ENCODE results near the gene FBRS.

The FBRS gene

GRCh38 chr16:30652005-30652296 is 6.3 kb upstream of the FBRS start:
- peaks cover 44% of the 10 kb centered on the region for H3K36me3 Mint-ChIP-seq (ENCODE audit: low read depth)
- H3K9me3 Mint-ChIP-seq = no peaks in the 10 kb centered on the region
- H3K27ac Mint-ChIP-seq = peak overlapping the region; percentile 80
- DNase-seq (ENCODE audit: low spot score) = no peak
- peaks cover 2% of the 10 kb centered on the region for H3K27me3 Mint-ChIP-seq (ENCODE audit: low read depth)
- peak overlapping the region; percentile 90 for H3K4me3 Mint-ChIP-seq
- H3K4me1 Mint-ChIP-seq (ENCODE audit: low read depth) = peaks cover 35% of the 10 kb centered on the region

GRCh38 chr16:30652718-30653117 is 5.5 kb upstream of the FBRS start:
- Mint-ChIP-seq H3K36me3 (ENCODE audit: low read depth) (peaks cover 44% of the 10 kb centered on the region), H3K4me1 (ENCODE audit: low read depth) (peaks cover 40% of the 10 kb centered on the region), H3K4me3 (peak overlapping the region; percentile 90), H3K27me3 (ENCODE audit: low read depth) (peaks cover 2% of the 10 kb centered on the region), H3K27ac (peak overlapping the region; percentile 80), H3K9me3 (no peaks in the 10 kb centered on the region)
- no peak for DNase-seq (ENCODE audit: low spot score)

DNA sequence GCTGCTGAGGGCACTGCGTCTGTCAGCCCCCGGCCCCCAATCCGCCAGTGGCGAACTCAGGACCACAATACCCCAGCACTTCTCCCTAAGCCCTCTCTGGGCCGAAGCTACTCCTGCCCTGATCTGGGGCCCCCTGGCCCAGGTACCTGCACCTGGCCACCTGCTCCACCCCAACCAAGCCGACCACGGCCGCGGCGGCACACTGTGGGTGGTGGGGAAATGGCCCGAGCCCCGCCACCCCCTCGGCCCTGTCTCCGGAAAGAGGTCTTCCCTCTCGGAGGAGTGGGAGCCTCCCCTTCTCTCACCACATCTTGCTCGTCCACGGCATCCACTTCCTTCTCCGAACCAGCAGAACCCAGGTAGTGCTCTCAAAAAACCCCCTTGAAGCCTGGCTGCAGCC is 3.4 kb upstream of the FBRS start:
- Mint-ChIP-seq H3K36me3 (ENCODE audit: low read depth) (peaks cover 47% of the 10 kb centered on the region), H3K4me3 (no peak overlapping the region), H3K4me1 (ENCODE audit: low read depth) (peaks cover 35% of the 10 kb centered on the region), H3K27ac (no peak overlapping the region), H3K27me3 (ENCODE audit: low read depth) (peaks cover 2% of the 10 kb centered on the region), H3K9me3 (no peaks in the 10 kb centered on the region)
- no peak for DNase-seq (ENCODE audit: low spot score)

DNA sequence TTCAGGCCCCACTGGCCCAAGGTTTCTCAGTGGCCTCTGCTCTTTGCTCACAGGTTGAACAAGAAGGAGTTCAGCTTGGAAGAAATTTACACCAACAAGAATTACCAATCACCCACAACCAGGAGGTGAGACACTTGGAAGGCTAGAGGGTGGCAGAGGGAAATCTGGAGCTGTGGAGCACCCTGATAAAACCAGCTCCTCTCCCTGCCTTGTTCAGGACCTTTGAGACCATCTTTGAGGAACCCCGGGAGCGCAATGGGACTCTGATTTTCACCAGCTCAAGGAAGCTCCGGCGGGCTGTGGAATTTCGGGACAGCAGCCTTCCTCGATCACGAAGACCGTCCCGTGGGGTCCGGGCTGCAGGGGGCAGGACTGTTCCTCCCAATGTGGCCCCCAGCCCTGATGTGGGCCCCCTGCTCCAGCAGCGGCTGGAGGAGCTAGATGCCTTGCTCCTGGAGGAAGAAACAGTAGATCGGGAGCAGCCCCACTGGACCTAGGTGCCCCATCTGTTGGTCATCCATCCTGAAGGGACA is 2.4 kb upstream of the FBRS start:
- Mint-ChIP-seq H3K4me1 (ENCODE audit: low read depth) (peaks cover 33% of the 10 kb centered on the region), H3K36me3 (ENCODE audit: low read depth) (peaks cover 49% of the 10 kb centered on the region), H3K27ac (no peak overlapping the region), H3K27me3 (ENCODE audit: low read depth) (no peaks in the 10 kb centered on the region), H3K9me3 (no peaks in the 10 kb centered on the region), H3K4me3 (no peak overlapping the region)
- DNase-seq (ENCODE audit: low spot score) = no peak

DNA sequence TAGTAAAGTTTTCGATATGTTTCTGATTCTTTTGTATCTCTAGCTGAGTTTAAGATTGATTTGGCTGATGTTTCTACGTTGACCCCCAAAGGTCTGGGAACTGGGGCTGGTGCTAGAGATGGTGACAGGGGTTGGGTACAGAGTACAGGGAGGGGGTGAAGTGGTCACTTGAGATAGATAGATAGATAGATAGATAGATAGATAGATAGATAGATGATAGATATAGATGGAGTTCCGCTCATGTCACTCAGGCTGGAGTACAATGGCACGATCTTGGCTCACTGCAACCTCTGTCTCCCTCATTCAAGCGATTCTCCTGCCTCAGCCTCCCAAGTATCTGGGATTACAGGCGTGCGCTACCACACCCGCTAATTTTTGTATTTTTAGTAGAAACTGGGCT is 1.8 kb upstream of the FBRS start:
- Mint-ChIP-seq H3K4me1 (ENCODE audit: low read depth) (peaks cover 34% of the 10 kb centered on the region), H3K9me3 (no peaks in the 10 kb centered on the region), H3K4me3 (no peak overlapping the region), H3K27ac (peak overlapping the region; percentile 72), H3K36me3 (ENCODE audit: low read depth) (peaks cover 54% of the 10 kb centered on the region), H3K27me3 (ENCODE audit: low read depth) (no peaks in the 10 kb centered on the region)
- no peak for DNase-seq (ENCODE audit: low spot score)

- DNase-seq (ENCODE audit: low spot score) = no peak
- peak overlapping the region; percentile 80 for H3K4me3 Mint-ChIP-seq
- peaks cover 38% of the 10 kb centered on the region for H3K4me1 Mint-ChIP-seq (ENCODE audit: low read depth)
- no peaks in the 10 kb centered on the region for H3K27me3 Mint-ChIP-seq (ENCODE audit: low read depth)
- H3K9me3 Mint-ChIP-seq = no peaks in the 10 kb centered on the region
- peaks cover 56% of the 10 kb centered on the region for H3K36me3 Mint-ChIP-seq (ENCODE audit: low read depth)
- peak overlapping the region; percentile 82 for H3K27ac Mint-ChIP-seq
Measured at GRCh38 chr16:30656974-30657865, 1.0 kb upstream of the FBRS start.

GRCh38 chr16:30658731-30659506 is 688 bp downstream of the FBRS start:
- no peaks in the 10 kb centered on the region for H3K27me3 Mint-ChIP-seq (ENCODE audit: low read depth)
- peaks cover 35% of the 10 kb centered on the region for H3K4me1 Mint-ChIP-seq (ENCODE audit: low read depth)
- peak overlapping the region; percentile 100 for H3K27ac Mint-ChIP-seq
- no peaks in the 10 kb centered on the region for H3K9me3 Mint-ChIP-seq
- peaks cover 62% of the 10 kb centered on the region for H3K36me3 Mint-ChIP-seq (ENCODE audit: low read depth)
- no peak for DNase-seq (ENCODE audit: low spot score)
- peak overlapping the region; percentile 98 for H3K4me3 Mint-ChIP-seq

DNA sequence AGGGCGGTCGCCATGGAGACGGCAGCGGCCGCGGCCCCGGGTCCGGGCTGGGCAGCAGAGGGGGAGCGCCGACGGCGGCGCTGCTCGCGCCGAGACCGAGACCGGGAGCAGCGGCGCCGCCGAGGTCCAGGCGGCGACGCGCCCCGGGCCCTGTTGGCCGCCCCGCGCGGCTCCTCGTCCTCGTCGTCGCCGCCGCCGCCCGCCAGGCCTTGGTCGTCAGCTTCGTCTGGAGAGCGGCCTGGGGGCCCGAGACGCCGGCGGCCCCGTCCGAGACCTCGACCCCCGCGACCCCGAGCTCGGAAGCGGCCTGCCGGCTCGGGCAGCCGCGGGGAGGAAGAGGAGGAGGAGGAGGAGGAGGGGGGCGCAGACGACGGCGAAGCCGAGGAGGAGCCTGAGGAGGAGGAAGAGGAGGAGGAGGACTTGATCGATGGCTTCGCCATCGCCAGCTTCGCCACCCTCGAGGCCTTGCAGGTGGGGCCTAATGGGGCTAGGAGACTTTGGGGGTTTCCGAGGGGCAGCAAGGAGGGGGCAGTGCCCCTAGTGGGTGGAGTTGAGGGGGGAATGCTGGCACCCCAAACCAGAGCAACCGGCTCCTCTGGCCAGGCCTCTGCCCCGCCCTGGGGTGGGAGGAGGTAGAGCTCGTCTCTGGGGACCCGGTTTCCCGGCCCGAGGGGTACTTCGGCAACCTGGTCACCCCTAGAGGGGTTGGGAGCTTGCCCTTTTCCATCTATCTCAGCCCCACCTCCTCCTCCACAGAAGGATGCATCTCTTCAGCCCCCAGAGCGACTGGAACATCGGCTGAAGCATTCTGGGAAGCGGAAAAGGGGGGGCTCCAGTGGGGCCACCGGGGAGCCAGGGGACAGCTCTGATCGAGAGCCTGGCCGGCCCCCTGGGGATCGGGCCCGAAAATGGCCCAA is 1.5 kb downstream of the FBRS start:
- Mint-ChIP-seq H3K4me3 (peak overlapping the region; percentile 86), H3K27ac (peak overlapping the region; percentile 89), H3K9me3 (no peaks in the 10 kb centered on the region), H3K4me1 (ENCODE audit: low read depth) (peaks cover 35% of the 10 kb centered on the region), H3K36me3 (ENCODE audit: low read depth) (peaks cover 57% of the 10 kb centered on the region), H3K27me3 (ENCODE audit: low read depth) (no peaks in the 10 kb centered on the region)
- DNase-seq (ENCODE audit: low spot score) = peak; percentile 41

GRCh38 chr16:30660424-30661261 is 2.4 kb downstream of the FBRS start:
- Mint-ChIP-seq H3K27me3 (ENCODE audit: low read depth) (no peaks in the 10 kb centered on the region), H3K27ac (peak overlapping the region; percentile 89), H3K9me3 (no peaks in the 10 kb centered on the region), H3K4me3 (peak overlapping the region; percentile 86), H3K36me3 (ENCODE audit: low read depth) (peaks cover 58% of the 10 kb centered on the region), H3K4me1 (ENCODE audit: low read depth) (peaks cover 35% of the 10 kb centered on the region)
- peak; percentile 80 for DNase-seq (ENCODE audit: low spot score)

- no peak for DNase-seq (ENCODE audit: low spot score)
- H3K27ac Mint-ChIP-seq = peak overlapping the region; percentile 10
- peaks cover 25% of the 10 kb centered on the region for H3K4me1 Mint-ChIP-seq (ENCODE audit: low read depth)
- peaks cover 54% of the 10 kb centered on the region for H3K36me3 Mint-ChIP-seq (ENCODE audit: low read depth)
- H3K4me3 Mint-ChIP-seq = peak overlapping the region; percentile 86
- no peaks in the 10 kb centered on the region for H3K9me3 Mint-ChIP-seq
- H3K27me3 Mint-ChIP-seq (ENCODE audit: low read depth) = no peaks in the 10 kb centered on the region
Measured at GRCh38 chr16:30662449-30662848, 4.2 kb downstream of the FBRS start.

GRCh38 chr16:30663038-30663437 is 4.8 kb downstream of the FBRS start:
- no peaks in the 10 kb centered on the region for H3K27me3 Mint-ChIP-seq (ENCODE audit: low read depth)
- no peak for DNase-seq (ENCODE audit: low spot score)
- peak overlapping the region; percentile 34 for H3K27ac Mint-ChIP-seq
- H3K4me3 Mint-ChIP-seq = no peak overlapping the region
- no peaks in the 10 kb centered on the region for H3K9me3 Mint-ChIP-seq
- peaks cover 59% of the 10 kb centered on the region for H3K36me3 Mint-ChIP-seq (ENCODE audit: low read depth)
- H3K4me1 Mint-ChIP-seq (ENCODE audit: low read depth) = peaks cover 23% of the 10 kb centered on the region

DNA sequence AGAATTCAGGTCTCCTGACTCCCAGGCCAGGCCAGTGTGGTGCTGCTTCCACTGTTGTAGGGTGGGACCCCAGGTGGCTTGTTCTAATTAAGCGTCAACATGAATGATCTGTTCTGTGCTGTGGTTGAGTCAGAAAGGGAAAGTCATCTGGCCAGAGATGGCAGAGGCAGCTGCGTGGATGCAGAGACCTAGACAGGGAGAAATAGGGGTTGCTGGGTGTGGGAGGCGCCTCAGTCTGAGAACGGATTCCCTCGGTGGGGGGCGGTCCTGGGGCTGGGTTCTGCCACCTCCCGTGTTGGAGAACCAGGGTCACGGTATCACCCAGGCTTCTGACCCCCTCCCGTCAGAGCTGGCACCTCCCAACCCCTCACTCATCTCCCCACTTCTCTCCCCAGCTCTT is 5.6 kb downstream of the FBRS start:
- Mint-ChIP-seq H3K36me3 (ENCODE audit: low read depth) (peaks cover 61% of the 10 kb centered on the region), H3K4me3 (no peak overlapping the region), H3K4me1 (ENCODE audit: low read depth) (peaks cover 23% of the 10 kb centered on the region), H3K27me3 (ENCODE audit: low read depth) (no peaks in the 10 kb centered on the region), H3K9me3 (no peaks in the 10 kb centered on the region), H3K27ac (peak overlapping the region; percentile 34)
- no peak for DNase-seq (ENCODE audit: low spot score)

- H3K27ac Mint-ChIP-seq = no peak overlapping the region
- H3K27me3 Mint-ChIP-seq (ENCODE audit: low read depth) = no peaks in the 10 kb centered on the region
- no peak for DNase-seq (ENCODE audit: low spot score)
- H3K4me3 Mint-ChIP-seq = no peak overlapping the region
- peaks cover 23% of the 10 kb centered on the region for H3K4me1 Mint-ChIP-seq (ENCODE audit: low read depth)
- no peaks in the 10 kb centered on the region for H3K9me3 Mint-ChIP-seq
- H3K36me3 Mint-ChIP-seq (ENCODE audit: low read depth) = peaks cover 61% of the 10 kb centered on the region
Measured at GRCh38 chr16:30664616-30665109, 6.4 kb downstream of the FBRS start.
